ENCODE results near the gene SLC6A9.

Gene SLC6A9

GRCh38 chr1:44034976-44035716 lies 3.9 kb upstream of the SLC6A9 start:
- no peak for DNase-seq (ENCODE audit: low read depth)
- no peak overlapping the region for H3K4me3 ChIP-seq (ENCODE audit: low read depth, low read length)
- no peak for TF ChIP-seq CTCF (IDR thresholded peaks at IDR 0.05; ENCODE audit: low read depth, low read length, missing control alignments)

- H3K4me3 ChIP-seq (ENCODE audit: low read depth, low read length), result no peak overlapping the region
- no peak for DNase-seq (ENCODE audit: low read depth)
- no peak for TF ChIP-seq CTCF (IDR thresholded peaks at IDR 0.05; ENCODE audit: low read depth, low read length, missing control alignments)
These were observed 3.2 kb upstream of the SLC6A9 start for GRCh38 chr1:44034423-44034822.

DNA sequence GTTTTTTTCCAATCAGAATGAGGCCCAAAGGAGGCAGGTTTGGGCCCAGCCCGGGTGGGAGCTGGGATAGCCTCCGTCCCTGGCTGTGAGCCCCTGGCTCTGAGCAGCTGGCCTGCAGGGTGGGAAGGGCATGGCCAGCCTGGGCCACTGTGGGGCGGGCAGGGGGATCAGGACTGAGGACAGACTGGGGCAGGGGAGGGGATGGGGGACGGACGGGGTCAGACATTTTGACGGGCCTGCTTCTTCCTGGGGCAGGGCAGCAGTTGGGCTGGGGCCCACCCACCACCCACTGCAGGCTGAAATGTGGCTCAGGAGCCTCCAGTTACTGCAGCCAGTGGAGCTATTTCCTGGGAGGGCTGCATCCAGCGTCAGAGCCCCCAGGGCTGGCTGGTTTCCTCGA lies 2.5 kb upstream of the SLC6A9 start:
- H3K4me3 ChIP-seq (ENCODE audit: low read depth, low read length), result no peak overlapping the region
- TF ChIP-seq CTCF (IDR thresholded peaks at IDR 0.05; ENCODE audit: low read depth, low read length, missing control alignments), result no peak

DNA sequence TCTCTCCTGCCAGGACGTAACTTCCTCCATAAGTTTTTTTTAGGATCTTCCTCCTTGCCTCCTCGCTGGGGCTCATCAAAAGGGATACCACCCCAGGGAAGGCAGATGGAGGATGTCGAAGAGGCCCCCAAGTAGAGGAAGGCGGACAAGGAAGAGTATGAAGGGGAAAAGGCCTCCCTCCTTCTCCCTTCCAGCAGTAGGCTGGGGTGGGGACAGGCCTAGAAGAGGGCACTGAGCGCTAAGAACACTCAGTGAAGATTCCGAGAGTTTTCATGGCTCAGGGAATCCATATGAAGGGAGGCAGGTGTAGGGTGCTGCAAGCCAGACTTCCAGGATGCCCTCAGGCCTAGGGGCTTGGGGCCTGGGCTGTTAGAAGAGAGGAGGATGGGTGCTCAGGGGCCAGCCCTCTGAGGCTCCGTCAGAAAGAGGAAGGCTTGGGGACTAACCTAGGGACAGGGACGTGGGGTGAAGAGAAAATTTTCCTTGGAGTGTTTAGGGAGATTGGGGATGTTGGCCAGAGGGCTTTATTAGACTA lies 1.8 kb upstream of the SLC6A9 start:
- TF ChIP-seq CTCF (IDR thresholded peaks at IDR 0.05; ENCODE audit: low read depth, low read length, missing control alignments), result no peak

More for the DNA sequence above, 2.5 kb upstream of the SLC6A9 start:
- DNase-seq (ENCODE audit: low read depth), result no peak

GRCh38 chr1:44032170-44032790 lies 1.0 kb upstream of the SLC6A9 start:
- DNase-seq (ENCODE audit: low read depth), result no peak
- no peak overlapping the region for H3K4me3 ChIP-seq (ENCODE audit: low read depth, low read length)
- TF ChIP-seq CTCF (IDR thresholded peaks at IDR 0.05; ENCODE audit: low read depth, low read length, missing control alignments), result no peak

More for the DNA sequence above, 1.8 kb upstream of the SLC6A9 start:
- no peak for DNase-seq (ENCODE audit: low read depth)
- no peak overlapping the region for H3K4me3 ChIP-seq (ENCODE audit: low read depth, low read length)

GRCh38 chr1:44030605-44031251 lies 534 bp downstream of the SLC6A9 start:
- peak; percentile 14 for TF ChIP-seq CTCF (IDR thresholded peaks at IDR 0.05; ENCODE audit: low read depth, low read length, missing control alignments)
- no peak for DNase-seq (ENCODE audit: low read depth)
- peak overlapping the region; percentile 72 for H3K4me3 ChIP-seq (ENCODE audit: low read depth, low read length)
